Measurements from ENCODE around the gene PBRM1. TPM values are rescaled to one million over a fixed set of nuclear protein-coding genes. Genes with fewer than 3 reads are reported as not detected.
A peak's percentile ranks its signal among the peaks of the same experiment; 100 is the strongest.

PBRM1 gene
- total and polyA plus RNA-seq, 2 experiments from 2014 or later: 57.5 to 72.5 TPM

GRCh38 chr3:52682016-52682415, 3.7 kb downstream of the PBRM1 start (continued):
- TF ChIP-seq, protein P1, sequence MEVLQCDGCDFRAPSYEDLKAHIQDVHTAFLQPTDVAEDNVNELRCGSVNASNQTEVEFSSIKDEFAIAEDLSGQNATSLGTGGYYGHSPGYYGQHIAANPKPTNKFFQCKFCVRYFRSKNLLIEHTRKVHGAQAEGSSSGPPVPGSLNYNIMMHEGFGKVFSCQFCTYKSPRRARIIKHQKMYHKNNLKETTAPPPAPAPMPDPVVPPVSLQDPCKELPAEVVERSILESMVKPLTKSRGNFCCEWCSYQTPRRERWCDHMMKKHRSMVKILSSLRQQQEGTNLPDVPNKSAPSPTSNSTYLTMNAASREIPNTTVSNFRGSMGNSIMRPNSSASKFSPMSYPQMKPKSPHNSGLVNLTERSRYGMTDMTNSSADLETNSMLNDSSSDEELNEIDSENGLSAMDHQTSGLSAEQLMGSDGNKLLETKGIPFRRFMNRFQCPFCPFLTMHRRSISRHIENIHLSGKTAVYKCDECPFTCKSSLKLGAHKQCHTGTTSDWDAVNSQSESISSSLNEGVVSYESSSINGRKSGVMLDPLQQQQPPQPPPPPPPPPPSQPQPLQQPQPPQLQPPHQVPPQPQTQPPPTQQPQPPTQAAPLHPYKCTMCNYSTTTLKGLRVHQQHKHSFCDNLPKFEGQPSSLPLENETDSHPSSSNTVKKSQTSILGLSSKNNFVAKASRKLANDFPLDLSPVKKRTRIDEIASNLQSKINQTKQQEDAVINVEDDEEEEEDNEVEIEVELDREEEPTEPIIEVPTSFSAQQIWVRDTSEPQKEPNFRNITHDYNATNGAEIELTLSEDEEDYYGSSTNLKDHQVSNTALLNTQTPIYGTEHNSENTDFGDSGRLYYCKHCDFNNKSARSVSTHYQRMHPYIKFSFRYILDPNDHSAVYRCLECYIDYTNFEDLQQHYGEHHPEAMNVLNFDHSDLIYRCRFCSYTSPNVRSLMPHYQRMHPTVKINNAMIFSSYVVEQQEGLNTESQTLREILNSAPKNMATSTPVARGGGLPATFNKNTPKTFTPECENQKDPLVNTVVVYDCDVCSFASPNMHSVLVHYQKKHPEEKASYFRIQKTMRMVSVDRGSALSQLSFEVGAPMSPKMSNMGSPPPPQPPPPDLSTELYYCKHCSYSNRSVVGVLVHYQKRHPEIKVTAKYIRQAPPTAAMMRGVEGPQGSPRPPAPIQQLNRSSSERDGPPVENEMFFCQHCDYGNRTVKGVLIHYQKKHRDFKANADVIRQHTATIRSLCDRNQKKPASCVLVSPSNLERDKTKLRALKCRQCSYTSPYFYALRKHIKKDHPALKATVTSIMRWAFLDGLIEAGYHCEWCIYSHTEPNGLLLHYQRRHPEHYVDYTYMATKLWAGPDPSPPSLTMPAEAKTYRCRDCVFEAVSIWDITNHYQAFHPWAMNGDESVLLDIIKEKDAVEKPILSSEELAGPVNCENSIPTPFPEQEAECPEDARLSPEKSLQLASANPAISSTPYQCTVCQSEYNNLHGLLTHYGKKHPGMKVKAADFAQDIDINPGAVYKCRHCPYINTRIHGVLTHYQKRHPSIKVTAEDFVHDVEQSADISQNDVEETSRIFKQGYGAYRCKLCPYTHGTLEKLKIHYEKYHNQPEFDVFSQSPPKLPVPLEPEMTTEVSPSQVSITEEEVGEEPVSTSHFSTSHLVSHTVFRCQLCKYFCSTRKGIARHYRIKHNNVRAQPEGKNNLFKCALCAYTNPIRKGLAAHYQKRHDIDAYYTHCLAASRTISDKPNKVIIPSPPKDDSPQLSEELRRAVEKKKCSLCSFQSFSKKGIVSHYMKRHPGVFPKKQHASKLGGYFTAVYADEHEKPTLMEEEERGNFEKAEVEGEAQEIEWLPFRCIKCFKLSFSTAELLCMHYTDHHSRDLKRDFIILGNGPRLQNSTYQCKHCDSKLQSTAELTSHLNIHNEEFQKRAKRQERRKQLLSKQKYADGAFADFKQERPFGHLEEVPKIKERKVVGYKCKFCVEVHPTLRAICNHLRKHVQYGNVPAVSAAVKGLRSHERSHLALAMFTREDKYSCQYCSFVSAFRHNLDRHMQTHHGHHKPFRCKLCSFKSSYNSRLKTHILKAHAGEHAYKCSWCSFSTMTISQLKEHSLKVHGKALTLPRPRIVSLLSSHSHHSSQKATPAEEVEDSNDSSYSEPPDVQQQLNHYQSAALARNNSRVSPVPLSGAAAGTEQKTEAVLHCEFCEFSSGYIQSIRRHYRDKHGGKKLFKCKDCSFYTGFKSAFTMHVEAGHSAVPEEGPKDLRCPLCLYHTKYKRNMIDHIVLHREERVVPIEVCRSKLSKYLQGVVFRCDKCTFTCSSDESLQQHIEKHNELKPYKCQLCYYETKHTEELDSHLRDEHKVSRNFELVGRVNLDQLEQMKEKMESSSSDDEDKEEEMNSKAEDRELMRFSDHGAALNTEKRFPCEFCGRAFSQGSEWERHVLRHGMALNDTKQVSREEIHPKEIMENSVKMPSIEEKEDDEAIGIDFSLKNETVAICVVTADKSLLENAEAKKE (CRISPR knock-in tag; IDR thresholded peaks at IDR 0.05): no peak
- TF ChIP-seq ZNF331 (CRISPR knock-in tag; IDR thresholded peaks at IDR 0.05; ENCODE audit: low read depth): no peak
- no peak for TF ChIP-seq EZH2phosphoT487 (IDR thresholded peaks at IDR 0.05; ENCODE audit: unreplicated experiment)
- no peak for TF ChIP-seq ETS1 (IDR thresholded peaks at IDR 0.05)

GRCh38 chr3:52681596-52681995, 4.1 kb downstream of the PBRM1 start:
- H3K79me2 ChIP-seq (replicated peaks; ENCODE audit: insufficient read depth): peaks cover 63% of the 10 kb centered on the region
- H2AFZ ChIP-seq: no peak overlapping the region
- ATAC-seq (no peak), DNase-seq (ENCODE audit: low spot score) (no peak)
- Mint-ChIP-seq H3K27ac (peak overlapping the region; percentile 34), H3K9me3 (no peaks in the 10 kb centered on the region), H3K36me3 (ENCODE audit: low read depth) (peaks cover 35% of the 10 kb centered on the region), H3K27me3 (ENCODE audit: insufficient read depth, low read depth, poor library complexity) (peaks cover 9% of the 10 kb centered on the region), H3K4me3 (no peak overlapping the region), H3K4me1 (peaks cover 21% of the 10 kb centered on the region)
- no peak overlapping the region for H3K4me3 ChIP-seq
- no peak overlapping the region for H3K27ac ChIP-seq (ENCODE audit: low read depth)
- H3K9me2 ChIP-seq (ENCODE audit: insufficient read depth): no peaks in the 10 kb centered on the region
- H3F3A ChIP-seq (replicated peaks; ENCODE audit: low read depth): no peaks in the 10 kb centered on the region
- no peaks in the 10 kb centered on the region for H3K27me3 ChIP-seq (ENCODE audit: insufficient read depth)
- peaks cover 20% of the 10 kb centered on the region for H3K36me3 ChIP-seq (ENCODE audit: insufficient read depth)
- TF ChIP-seq ZNF114 (CRISPR knock-in tag; IDR thresholded peaks at IDR 0.05) (no peak), JUNB (IDR thresholded peaks at IDR 0.05; ENCODE audit: unreplicated experiment) (no peak), ETS1 (IDR thresholded peaks at IDR 0.05) (no peak)
- TF ChIP-seq, protein P2, sequence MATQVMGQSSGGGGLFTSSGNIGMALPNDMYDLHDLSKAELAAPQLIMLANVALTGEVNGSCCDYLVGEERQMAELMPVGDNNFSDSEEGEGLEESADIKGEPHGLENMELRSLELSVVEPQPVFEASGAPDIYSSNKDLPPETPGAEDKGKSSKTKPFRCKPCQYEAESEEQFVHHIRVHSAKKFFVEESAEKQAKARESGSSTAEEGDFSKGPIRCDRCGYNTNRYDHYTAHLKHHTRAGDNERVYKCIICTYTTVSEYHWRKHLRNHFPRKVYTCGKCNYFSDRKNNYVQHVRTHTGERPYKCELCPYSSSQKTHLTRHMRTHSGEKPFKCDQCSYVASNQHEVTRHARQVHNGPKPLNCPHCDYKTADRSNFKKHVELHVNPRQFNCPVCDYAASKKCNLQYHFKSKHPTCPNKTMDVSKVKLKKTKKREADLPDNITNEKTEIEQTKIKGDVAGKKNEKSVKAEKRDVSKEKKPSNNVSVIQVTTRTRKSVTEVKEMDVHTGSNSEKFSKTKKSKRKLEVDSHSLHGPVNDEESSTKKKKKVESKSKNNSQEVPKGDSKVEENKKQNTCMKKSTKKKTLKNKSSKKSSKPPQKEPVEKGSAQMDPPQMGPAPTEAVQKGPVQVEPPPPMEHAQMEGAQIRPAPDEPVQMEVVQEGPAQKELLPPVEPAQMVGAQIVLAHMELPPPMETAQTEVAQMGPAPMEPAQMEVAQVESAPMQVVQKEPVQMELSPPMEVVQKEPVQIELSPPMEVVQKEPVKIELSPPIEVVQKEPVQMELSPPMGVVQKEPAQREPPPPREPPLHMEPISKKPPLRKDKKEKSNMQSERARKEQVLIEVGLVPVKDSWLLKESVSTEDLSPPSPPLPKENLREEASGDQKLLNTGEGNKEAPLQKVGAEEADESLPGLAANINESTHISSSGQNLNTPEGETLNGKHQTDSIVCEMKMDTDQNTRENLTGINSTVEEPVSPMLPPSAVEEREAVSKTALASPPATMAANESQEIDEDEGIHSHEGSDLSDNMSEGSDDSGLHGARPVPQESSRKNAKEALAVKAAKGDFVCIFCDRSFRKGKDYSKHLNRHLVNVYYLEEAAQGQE (IDR thresholded peaks at IDR 0.05; ENCODE audit: unreplicated experiment): no peak
- H4K20me1 ChIP-seq (replicated peaks; ENCODE audit: insufficient read depth): no peaks in the 10 kb centered on the region; the same call in 1 of the 2 replicates
- H3K4me2 ChIP-seq: no peak overlapping the region
- peaks cover 8% of the 10 kb centered on the region; the same call in 1 of the 2 replicates for H3K4me1 ChIP-seq (ENCODE audit: insufficient read depth)

All from GM23338 (cell line).